SH-SY5Y (cell line): Measurements from ENCODE around the gene TMEM232.

Source experiments
- GATA2 ChIP-seq: IDR thresholded peaks from 2 replicates; pipeline ENCODE4 v1.6.1; 2011; ENCODE audit warnings: mild to moderate bottlenecking, low read depth, low read length
- GATA3 ChIP-seq: IDR thresholded peaks from 2 replicates; pipeline ENCODE4 v1.6.1; 2011; ENCODE audit warnings: low read depth, mild to moderate bottlenecking, low read length, moderate library complexity

DNA sequence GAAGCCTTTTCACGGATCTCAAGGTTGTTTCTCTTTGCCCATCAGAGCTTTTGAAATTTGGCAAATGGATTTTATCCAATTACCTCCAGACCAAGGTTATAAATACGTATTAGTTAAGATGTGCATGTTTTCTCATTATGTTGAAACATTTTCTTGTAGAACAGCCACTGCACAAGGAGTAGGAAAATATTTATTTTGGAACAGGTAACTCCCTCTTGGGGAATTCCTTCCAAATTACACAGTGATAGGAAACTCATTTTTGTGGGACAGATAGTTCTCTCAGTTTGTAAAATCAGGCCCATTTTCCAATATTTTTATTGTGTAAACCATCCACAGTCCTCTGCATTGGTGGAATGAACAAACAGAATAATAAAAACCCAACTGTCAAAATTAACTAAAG lies 23.0 kb downstream of the TMEM232 start:
- TF ChIP-seq GATA2 (no peak), GATA3 (no peak)
